Uterus (tissue), 2 donors: Measurements from ENCODE around the gene LRP10.

Experiments used
- CTCF ChIP-seq, 4 experiments: fragments of 200-600 bp in 2 of 4; fragments of 450-650 bp in 2 of 4; sonication (generic) in 2 of 4; IDR thresholded peaks; one replicate each; pipeline ENCODE4 v1.5.1; 2016 to 2019; ENCODE audit warnings: antibody characterized with exemption in 4 of 4, mild to moderate bottlenecking in 2 of 4, moderate library complexity in 1 of 4
- POLR2A ChIP-seq, 2 donors: fragments of 450-650 bp; IDR thresholded peaks; one replicate each; pipeline ENCODE4 v1.6.1; 2016; ENCODE audit warnings: antibody characterized with exemption in 2 of 2, mild to moderate bottlenecking in 1 of 2, moderate library complexity in 1 of 2

GRCh38 chr14:22884738-22885523 is 13.4 kb downstream of the LRP10 start:
- no peak for TF ChIP-seq CTCF (IDR thresholded peaks at IDR 0.05)
- no peak for TF ChIP-seq POLR2A (IDR thresholded peaks at IDR 0.05)
